Activated naive CD4-positive, alpha-beta T cell treated with Interleukin-2 at 50 U/mL for 16 hours (primary cell): Measurements from ENCODE around the gene CAPN3.

ENCODE experiments used
- DNase-seq: peaks from one replicate; pipeline ENCODE4 v3.0.0-alpha.2; 2020

The CAPN3 gene

DNA sequence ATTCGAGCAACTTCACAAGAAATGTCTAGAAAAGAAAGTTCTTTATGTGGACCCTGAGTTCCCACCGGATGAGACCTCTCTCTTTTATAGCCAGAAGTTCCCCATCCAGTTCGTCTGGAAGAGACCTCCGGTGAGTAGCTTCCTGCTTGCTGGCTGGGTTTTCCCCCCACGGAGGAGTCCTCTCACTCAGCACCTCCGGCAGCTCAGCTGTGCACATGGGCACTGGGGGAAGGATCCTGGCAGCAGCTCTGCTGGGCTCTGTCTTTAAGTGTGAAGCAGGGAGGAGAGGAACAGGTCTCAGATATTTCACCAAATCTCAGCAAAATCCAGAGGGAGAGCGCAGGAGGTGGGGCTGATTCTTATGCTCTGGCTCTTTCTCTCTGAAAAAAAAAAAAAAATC lies 684 bp downstream of the CAPN3 start:
- DNase-seq = no peak

- DNase-seq = no peak
These were observed 1.3 kb downstream of the CAPN3 start for GRCh38 chr15:42360535-42361112.

- DNase-seq = no peak
These were observed 4.2 kb downstream of the CAPN3 start for GRCh38 chr15:42363487-42363886.

DNA sequence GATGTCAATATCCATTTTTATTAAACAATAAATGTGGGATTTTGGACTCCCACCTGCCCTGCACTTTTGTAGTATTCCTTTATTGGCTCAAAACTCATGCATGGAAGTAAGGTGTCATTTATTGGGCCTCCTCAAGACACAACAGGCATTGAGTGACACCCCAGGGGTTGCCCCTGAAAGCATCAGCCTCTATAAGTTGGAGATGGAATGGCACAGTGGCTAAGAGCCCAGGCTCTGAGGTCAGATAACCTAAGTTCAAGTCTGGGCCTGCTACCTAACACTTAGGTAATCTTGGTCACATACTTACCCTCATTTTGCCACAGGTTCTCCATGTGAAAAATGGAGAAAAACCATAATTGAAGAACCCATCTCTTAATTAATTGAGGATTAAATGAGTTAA lies 4.6 kb downstream of the CAPN3 start:
- DNase-seq = no peak

- no peak for DNase-seq
These were observed 5.2 kb downstream of the CAPN3 start for GRCh38 chr15:42364529-42364928.

- no peak for DNase-seq
These were observed 6.7 kb downstream of the CAPN3 start for GRCh38 chr15:42365921-42366550.

GRCh38 chr15:42367041-42367440 lies 7.7 kb downstream of the CAPN3 start:
- no peak for DNase-seq

- no peak for DNase-seq
These were observed 8.8 kb downstream of the CAPN3 start for GRCh38 chr15:42368096-42368495.

DNA sequence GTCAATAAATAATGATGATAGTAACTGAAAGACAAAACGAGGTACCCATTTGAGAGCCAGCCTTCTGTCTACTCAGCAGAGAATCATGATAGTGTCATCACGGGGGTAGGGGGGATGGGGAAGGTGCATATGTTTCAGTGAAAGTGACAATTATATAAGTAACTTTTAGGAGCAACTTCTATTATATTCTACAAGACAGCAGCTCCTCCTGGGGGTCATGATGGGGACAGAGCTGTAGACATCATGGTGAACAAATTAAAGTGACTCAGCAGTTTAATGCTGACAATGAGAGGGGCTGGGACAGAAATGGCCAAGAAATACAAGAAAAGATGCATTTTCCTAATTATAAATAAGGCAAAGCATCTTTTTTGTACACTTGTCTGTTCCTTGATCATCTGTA lies 11.8 kb downstream of the CAPN3 start:
- DNase-seq = no peak

DNA sequence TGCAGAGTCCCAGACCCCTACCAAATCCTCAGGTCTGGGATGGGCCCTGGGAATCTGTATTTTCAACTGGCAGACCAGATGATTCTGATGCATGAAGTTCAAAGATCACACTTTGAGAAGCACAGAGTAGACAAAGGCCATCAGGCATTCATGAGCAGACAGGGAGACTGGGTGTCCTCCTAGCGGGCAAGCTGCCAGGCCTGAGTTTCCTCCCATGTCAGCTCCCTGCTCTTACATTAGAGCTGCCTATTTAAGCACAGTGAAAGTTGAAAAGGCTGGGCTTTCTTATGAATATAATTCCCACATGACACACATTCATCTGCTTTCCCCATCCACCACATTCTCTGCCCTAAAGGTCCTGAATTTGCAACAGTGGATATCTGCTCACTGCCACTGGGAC lies 14.0 kb downstream of the CAPN3 start:
- no peak for DNase-seq

GRCh38 chr15:42373936-42374335 lies 14.6 kb downstream of the CAPN3 start:
- DNase-seq = no peak

GRCh38 chr15:42374810-42375209 lies 15.5 kb downstream of the CAPN3 start:
- DNase-seq = no peak

GRCh38 chr15:42375252-42375651 lies 16.0 kb downstream of the CAPN3 start:
- no peak for DNase-seq

GRCh38 chr15:42375941-42376340 lies 16.6 kb downstream of the CAPN3 start:
- no peak for DNase-seq

GRCh38 chr15:42378011-42378410 lies 18.7 kb downstream of the CAPN3 start:
- DNase-seq = no peak

DNA sequence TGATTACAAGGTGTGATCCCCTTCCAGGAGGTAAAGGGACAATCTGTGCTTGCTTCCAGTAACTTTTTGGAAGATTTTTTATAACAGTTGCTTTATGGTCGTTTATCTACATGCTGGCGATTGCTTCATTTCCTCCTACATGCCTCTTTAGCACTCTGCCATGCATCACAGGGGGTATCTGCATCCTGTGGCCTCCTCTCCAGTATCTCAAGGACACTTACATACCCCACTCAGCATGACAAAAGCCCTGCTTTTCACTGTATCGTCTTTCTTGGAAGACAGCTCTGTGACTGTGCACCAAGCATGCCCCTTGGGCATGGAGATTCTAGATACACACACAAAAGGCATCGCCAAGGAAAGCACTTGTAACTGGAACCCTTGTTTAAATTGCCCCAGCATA lies 25.3 kb downstream of the CAPN3 start:
- no peak for DNase-seq

DNA sequence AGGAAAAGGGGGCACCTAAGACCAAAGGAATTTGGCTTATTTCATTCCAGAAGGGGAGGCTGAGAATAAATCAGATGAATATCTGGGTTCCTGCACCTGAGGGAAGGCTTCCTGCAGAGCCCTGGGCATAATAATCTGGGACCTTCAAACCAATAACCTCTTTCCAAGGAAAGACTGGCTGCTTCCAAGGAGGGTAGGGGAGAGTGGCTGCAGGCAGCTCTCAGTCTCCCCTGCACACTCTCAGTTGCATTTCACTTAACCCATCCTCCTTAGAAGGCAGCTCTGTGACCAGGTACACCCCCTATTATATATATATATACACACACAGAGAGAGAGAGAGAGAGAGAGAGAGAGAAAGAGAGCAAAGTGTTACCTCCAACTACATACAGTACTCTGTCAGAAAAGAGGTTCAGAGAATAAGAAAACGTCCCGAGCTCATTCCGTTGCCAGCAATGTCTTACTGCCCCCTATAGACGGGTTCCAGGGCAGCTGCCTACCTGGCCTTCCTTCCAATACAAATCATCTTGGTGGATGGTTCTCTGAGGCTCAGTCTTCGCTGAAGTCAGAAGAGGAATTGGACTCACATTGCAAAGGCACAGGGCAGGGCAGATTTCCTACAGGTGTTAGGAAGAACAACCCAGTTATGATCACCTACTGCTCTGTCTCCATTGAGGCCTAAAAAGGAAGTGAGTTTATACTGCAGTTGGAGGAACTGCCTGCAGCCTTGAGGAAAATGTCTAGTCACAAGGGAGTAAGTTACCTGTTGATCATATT lies 26.1 kb downstream of the CAPN3 start:
- DNase-seq = no peak

DNA sequence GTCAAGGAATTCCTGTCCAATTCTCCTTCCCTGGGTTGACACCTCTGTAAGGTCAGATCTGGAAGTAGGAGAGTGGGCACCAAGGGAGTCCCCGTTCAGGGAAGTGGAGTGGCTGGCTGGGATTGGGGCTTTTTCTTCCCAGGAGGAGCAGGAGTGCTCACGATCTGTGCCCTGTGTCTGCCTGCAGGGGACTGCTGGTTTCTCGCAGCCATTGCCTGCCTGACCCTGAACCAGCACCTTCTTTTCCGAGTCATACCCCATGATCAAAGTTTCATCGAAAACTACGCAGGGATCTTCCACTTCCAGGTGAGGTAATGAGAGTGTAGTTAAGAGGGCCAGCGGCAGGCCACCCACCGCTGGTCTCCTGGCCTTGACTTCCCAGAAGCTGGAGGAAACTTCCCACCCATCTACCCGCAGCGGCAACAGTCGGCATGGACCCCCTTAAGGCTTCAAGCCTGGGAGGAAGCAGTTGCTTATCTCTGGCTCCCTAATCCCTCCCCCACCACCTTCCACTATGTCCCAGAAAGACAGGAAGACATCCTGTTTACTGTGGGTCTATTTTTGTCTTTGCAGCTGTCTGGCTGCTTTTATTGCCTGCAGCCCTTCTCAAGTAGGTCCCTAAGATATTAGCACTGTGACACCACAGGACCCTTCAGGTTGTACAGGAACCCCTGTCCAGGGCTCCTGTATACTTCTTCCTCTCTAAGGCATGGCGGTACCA lies 26.8 kb downstream of the CAPN3 start:
- DNase-seq = no peak

DNA sequence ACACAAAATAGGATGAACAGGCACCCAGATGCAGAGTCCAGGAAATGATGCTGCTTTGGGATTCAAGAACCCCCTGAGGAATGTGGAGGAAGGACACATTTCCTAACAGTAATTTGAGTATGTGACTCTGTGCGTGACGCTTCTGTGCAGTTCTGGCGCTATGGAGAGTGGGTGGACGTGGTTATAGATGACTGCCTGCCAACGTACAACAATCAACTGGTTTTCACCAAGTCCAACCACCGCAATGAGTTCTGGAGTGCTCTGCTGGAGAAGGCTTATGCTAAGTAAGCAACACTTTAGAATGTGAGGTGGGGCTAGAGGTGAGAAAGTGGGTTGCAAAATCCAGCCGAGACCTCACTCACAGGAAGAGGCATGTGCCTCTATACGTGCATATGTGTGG lies 28.3 kb downstream of the CAPN3 start:
- no peak for DNase-seq

DNA sequence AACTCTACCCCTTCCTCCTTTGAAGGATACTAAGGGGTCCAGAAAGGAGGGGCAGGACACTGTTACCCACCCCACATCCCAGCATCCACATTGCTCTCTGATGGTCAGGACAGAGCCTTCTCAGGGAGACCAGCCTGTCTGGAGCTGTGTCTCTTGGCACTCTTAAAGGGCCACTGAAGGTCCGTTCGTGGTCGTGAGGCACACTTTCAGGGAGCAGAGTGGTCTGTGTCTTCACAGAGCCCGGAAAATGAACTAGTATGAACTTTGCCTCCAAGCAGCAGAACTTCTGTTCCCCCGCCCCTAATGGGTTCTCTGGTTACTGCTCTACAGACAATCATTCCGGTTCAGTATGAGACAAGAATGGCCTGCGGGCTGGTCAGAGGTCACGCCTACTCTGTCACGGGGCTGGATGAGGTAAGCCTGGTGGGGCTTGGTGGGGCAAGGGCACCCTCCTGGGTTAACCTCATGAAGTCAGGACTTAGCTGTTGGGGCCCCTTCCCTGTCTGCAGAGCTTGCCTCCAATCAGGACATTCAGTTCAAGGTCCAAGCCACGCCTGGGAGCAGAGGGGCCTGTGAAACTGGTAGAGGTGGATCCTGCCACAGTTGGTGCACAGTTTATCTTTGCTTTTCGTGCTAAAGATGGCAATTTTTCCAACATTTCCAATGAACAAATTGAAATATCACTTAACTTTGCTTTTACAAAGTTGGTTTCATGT lies 33.2 kb downstream of the CAPN3 start:
- no peak for DNase-seq

GRCh38 chr15:42394106-42394505 lies 34.8 kb downstream of the CAPN3 start:
- no peak for DNase-seq

GRCh38 chr15:42395838-42396237 lies 36.5 kb downstream of the CAPN3 start:
- DNase-seq = no peak
